KOPT-K1 (cell line): ENCODE data around the gene SLC7A14.

ENCODE experiments used
- H3K27ac ChIP-seq: fragments of 200-600 bp; sonication (generic); 2 replicates; pipeline ENCODE4 v1.5.1; 2016; ENCODE audit warnings: antibody characterized with exemption, mild to moderate bottlenecking, low read depth, low read length; ENCODE audit not compliant: poor library complexity, severe bottlenecking
- H3K36me3 ChIP-seq: fragments of 200-600 bp; sonication (generic); 2 replicates; pipeline ENCODE4 v1.5.1; 2017; ENCODE audit warnings: antibody characterized with exemption, mild to moderate bottlenecking, low read length, moderate library complexity; ENCODE audit not compliant: insufficient read depth
- H3K9me3 ChIP-seq: fragments of 200-600 bp; sonication (generic); 2 replicates; pipeline ENCODE4 v1.5.1; 2017; ENCODE audit warnings: antibody characterized with exemption, low read length, mild to moderate bottlenecking; ENCODE audit not compliant: insufficient read depth, poor library complexity, severe bottlenecking

Gene SLC7A14

DNA sequence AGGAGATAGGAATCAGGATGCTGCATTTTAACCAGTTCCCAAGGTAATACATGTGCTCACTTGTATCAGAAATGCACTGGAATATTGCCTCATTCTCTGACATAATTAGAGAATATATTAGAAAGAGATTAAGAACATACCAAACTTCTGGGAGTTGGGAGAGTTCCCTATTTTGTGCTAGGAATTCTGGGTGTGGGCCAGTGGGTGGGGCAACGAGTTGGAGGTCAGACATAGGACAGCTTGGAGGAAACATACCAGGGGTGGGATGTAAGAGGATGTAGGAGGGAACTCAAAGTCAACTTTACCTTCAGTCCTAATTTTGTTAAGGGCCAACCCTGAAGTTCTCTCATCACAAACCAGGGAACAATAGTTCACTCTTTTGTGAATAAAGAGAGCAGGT lies 83.6 kb downstream of the SLC7A14 start:
- Histone ChIP-seq H3K27ac (no peak overlapping the region), H3K36me3 (no peaks in the 10 kb centered on the region), H3K9me3 (no peaks in the 10 kb centered on the region)

DNA sequence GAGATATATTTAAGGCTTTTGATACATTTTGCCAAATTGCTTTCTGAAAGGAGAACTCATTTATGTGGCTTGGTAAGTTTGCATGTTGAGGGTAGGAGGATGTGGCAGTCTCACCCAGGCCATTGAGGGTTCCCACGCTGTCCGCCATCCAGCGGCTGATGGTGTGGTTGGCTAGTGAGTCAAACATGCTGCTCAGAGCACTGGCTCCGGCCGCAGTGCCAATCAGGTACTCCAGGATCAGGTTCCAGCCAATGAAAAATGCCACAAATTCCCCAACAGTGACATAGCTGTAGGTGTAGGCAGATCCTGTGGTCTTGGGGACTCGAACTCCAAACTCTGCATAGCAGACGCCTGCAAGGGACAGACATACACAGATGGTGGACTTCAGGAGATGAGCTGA lies 84.9 kb downstream of the SLC7A14 start:
- Histone ChIP-seq H3K36me3 (no peaks in the 10 kb centered on the region), H3K27ac (no peak overlapping the region), H3K9me3 (no peaks in the 10 kb centered on the region)

DNA sequence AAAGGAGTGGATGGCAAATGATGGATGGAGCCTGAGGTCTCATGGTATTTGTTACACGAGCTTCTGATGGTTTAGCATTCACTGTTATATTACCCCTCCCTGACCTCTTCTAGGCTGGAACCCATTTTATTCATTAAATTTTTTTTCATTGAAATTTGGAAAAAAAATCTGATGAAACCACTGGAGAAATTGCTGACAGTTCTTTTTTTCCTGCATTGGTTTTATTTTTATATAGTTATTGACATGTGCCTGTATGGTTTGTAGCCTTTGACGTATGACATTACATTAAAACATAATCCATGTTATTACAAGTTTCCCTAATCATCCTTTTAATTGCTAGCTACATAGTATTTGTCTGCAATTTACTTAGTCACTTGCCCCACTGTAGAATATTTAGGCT lies 85.4 kb downstream of the SLC7A14 start:
- Histone ChIP-seq H3K27ac (no peak overlapping the region), H3K9me3 (no peaks in the 10 kb centered on the region), H3K36me3 (no peaks in the 10 kb centered on the region)

DNA sequence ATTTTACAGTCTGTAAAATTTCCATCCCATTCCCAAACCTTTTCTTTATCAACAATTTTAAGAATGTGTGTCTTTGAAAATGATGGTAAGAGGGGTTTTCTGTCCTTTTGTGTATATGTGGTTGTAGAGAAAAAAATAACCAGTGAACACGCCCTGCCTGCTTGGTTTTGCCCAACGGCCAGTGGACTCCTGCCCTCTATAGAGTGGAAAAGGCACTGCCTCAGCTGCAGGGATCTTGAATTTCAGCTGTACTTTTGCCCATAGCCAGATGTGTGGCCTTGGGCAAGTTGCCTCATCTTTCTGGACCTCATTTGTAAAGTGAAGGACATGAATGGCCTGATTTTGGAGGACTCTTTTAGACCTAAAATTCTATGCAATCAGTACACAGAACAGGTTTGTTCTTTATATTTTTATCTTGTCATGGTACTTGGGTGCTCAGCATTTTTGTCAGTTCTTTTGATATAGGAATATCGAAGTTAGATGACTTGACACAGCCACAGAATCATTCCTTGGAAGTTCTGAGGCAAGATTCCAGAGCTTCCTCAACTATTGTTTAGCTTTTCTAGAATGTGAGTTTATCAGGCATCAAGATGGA lies 86.2 kb downstream of the SLC7A14 start:
- no peaks in the 10 kb centered on the region for H3K9me3 ChIP-seq
- no peak overlapping the region for H3K27ac ChIP-seq
- H3K36me3 ChIP-seq: no peaks in the 10 kb centered on the region

DNA sequence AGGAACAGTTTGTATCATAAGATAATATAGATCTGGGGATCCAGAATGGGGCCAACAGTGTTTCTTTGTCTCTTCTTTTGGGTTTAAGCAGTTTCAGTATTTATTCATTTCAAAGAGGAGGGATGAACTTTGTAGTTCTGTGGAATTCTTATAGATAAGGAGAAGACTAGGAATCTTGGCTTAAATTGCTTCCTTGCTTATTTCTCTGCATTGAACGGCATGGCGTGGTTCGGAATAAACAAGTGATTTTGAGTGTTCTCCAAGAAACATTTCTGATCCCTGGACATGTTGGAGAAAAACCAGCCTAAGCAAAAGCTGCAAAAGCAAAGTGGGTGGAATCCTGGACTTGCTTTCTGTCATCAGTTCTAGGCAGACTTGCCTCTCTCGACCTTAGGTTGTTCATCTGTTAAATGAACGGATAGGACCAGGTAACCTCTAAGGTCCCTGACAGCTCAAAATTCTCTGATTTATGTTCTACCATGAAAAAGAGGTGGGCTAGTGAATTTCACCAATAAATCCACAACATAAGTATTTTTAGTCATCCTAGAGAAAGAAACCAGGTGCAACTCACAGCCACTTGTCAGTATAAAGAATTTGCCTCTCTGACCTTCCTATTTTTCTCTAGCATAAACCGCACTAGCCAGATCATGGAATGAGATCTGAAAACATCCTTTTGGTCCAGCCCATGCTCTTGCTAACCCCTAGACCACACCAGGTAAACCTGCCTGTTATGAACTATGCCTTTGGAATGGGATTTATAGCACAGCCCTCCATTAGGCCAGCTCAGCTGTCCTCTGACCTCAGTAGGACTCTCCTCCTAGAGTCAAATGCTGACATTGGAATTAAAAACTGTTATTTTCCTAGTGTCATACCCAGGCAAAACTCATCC lies 88.4 kb downstream of the SLC7A14 start:
- Histone ChIP-seq H3K9me3 (no peaks in the 10 kb centered on the region), H3K36me3 (no peaks in the 10 kb centered on the region), H3K27ac (no peak overlapping the region)

DNA sequence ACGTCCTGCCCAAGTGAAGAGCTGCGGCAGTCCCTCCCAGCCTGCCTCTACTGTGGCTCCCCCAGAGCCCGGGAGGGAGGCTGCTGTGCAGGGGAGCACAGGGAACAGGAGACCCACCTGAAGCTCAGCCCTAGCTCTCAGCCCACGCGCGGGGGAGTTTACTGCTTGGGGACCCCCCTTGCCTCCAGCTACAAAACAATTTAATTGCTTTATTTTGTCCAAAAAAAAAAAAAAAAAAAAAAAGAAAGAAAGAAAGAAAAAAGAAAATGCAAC lies 89.1 kb downstream of the SLC7A14 start:
- H3K27ac ChIP-seq: no peak overlapping the region
- no peaks in the 10 kb centered on the region for H3K9me3 ChIP-seq
- H3K36me3 ChIP-seq: no peaks in the 10 kb centered on the region

DNA sequence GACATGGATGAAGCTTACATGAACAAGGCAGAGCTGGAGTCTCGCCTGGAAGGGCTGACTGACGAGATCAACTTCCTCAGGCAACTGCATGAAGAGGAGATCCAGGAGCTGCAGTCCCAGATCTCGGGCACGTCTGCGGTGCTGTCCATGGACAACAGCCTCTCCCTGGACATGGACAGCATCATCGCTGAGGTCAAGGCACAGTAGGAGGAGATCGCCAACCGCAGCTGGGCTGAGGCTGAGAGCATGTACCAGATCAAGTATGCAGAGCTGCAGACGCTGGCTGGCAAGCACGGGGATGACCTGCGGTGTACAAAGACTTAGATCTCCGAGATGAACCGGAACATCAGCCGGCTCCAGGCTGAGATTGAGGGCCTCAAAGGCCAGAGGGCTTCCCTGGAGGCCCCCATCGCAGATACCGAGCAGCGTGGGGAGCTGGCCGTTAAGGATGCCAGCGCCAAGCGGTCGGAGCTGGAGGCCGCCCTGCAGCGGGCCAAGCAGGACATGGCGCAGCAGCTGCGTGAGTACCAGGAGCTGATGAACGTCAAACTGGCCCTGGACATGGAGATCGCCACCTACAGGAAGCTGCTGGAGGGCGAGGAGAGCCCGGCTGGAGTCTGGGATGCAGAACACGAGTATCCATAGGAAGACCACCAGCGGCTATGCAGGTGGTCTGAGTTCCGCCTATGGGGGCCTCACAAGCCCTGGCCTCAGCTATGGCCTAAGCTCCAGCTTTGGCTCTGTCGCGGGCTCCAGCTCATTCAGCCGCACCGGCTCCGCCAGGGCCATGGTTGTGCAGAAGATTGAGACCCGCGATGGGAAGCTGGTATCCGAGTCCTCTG lies 89.6 kb downstream of the SLC7A14 start:
- H3K36me3 ChIP-seq: no peaks in the 10 kb centered on the region

DNA sequence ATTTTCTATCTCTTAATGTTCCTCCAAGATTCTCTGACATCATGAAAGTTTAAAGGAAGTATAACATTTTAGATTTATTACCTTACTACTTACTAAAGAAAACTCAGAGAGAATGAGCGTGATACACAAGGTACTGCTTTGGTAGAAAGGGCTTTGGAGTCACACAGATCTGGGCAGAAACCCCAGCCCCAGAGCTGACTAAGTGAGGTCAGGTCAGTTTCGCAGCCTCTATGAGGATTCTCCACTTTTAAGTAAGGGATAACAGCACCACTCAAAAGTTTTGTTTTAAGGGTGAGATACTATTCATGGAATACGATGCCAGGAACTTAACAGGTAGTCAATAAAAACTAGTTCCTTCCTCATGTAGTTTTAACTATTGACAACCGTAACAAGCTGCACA lies 91.1 kb downstream of the SLC7A14 start:
- no peaks in the 10 kb centered on the region for H3K9me3 ChIP-seq
- no peak overlapping the region for H3K27ac ChIP-seq
- no peaks in the 10 kb centered on the region for H3K36me3 ChIP-seq

More for the DNA sequence above, 89.6 kb downstream of the SLC7A14 start:
- H3K9me3 ChIP-seq: no peaks in the 10 kb centered on the region
- no peak overlapping the region for H3K27ac ChIP-seq

DNA sequence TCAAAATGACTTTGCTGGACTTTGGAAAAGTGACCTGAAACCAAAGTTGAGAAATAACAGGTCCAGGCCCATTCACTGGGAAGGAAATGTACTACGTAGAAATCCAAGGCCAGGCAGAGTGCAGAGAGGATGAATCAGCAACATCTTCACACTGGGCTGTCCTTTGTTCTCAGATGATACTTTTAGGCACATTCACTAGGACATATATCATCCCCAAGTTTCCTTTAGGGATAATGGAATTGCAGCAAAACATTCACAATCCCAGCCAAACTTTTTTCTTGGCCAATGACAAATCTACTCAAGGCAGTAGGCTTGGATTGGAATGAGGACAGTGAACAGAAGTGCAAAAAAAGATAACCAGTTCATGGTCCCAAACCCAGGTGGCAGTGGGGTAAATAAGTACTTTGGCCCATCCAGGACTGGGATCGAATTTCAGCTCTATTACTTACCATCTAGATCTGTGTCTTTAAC lies 92.1 kb downstream of the SLC7A14 start:
- H3K36me3 ChIP-seq: no peaks in the 10 kb centered on the region
- H3K27ac ChIP-seq: no peak overlapping the region
- H3K9me3 ChIP-seq: no peaks in the 10 kb centered on the region

DNA sequence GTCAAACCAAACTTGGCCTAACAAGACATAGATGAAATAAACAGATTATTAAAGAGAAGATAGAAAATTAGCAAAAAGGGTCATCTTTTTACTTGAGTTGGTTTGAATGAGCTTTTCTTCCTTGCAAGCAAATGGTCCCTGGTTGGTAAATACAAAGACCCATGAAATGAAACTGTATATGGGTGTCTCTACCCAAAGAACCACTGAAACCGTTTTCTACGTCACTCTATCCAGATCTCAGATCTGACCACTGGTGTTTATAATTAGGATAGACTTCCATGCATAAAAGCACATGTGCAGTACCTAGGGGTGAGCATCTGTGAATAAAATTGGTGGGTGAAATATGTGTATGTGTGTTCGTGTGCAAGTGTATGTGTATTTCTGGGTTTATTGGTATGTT lies 94.0 kb downstream of the SLC7A14 start:
- Histone ChIP-seq H3K9me3 (no peaks in the 10 kb centered on the region), H3K36me3 (no peaks in the 10 kb centered on the region), H3K27ac (no peak overlapping the region)

DNA sequence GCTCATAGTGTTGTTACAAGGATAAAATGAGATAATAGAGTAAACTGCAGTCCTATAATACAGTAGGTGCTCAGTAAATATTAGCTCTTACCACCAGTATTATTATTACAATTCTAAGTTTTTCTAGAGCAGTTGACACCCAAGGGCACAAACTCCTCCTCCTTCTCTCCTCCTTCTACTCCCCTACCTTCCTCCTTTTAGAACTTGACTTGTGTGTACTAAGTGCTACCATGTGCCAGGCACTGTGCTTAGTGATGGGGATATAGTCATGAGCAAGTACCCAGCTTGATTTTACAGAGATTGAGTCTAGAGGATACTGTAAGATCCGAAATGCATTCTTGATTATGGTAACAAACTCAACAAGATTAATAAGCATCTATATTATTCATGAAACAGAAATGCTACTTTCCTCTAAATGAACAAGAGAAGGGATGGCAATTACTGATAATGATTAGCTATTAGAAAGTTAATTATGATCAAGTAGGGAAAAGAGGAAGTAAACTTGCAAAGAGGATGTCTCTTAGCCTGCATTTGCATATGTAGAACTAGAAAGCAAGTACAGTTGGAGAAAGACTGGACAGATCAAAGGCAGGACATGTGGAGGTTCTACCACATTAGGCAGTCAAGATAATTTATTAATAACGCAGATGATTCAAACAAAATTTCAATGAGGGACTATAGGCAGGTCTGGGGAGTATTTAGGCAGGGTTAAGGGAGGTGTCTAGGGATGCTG lies 94.9 kb downstream of the SLC7A14 start:
- no peaks in the 10 kb centered on the region for H3K36me3 ChIP-seq
- no peaks in the 10 kb centered on the region for H3K9me3 ChIP-seq
- H3K27ac ChIP-seq: no peak overlapping the region

DNA sequence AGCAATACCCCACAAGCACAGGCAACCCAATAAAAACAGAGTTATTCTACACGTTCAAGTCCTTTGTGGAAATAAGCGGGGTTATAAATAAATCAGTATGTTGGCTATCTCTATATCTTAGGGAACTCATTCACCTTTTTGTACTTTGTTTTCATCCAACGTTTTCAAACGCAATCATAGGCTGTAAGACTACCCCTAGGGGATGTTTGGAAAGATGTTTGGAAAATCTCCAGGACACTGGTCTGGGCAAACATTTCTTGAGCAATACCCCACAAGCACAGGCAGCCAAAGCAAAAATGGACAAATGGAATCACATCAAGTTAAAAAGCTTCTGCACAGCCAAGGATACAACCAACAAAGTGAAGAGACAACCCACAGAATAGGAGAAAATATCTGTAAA lies 97.1 kb downstream of the SLC7A14 start:
- Histone ChIP-seq H3K9me3 (no peaks in the 10 kb centered on the region), H3K36me3 (no peaks in the 10 kb centered on the region), H3K27ac (no peak overlapping the region)

DNA sequence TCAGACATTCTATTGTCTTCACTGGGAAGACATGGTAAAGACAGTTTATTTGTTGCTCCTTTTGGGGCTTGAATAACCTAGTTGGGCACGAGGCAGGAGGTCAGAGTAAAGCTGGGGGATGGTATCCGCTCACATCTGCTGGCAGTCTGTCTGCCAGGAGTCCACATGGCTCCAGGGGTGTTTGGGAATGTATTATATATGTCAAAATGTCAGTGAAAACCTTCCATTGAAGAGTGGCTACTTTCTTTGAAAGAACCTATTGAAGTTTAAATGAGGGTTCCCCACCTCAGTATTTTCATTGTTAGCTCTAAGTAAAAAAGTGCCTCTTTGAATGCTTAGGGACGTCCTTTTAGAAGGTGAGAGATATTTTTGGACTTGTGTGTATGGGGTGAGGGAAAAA lies 98.8 kb downstream of the SLC7A14 start:
- H3K36me3 ChIP-seq: no peaks in the 10 kb centered on the region
- H3K27ac ChIP-seq: no peak overlapping the region
- H3K9me3 ChIP-seq: no peaks in the 10 kb centered on the region

DNA sequence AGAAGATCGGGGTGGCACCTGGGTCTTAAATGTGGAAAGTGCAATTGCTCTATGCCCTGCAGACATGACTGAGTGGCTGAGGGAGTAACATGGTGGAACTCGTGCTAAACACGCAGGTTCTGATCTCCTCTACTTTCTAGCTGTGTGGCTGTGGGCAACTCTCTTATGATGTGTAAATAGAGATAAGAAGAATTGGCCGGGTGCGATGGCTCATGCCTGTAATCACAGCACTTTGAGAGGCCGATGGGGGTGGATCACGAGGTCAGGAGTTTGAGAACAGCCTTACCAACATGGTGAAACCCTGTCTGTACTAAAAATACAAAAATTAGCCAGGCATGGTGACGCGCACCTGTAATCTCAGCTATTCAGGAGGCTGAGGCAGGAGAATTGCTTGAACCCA lies 99.5 kb downstream of the SLC7A14 start:
- Histone ChIP-seq H3K27ac (no peak overlapping the region), H3K9me3 (no peaks in the 10 kb centered on the region), H3K36me3 (no peaks in the 10 kb centered on the region)

DNA sequence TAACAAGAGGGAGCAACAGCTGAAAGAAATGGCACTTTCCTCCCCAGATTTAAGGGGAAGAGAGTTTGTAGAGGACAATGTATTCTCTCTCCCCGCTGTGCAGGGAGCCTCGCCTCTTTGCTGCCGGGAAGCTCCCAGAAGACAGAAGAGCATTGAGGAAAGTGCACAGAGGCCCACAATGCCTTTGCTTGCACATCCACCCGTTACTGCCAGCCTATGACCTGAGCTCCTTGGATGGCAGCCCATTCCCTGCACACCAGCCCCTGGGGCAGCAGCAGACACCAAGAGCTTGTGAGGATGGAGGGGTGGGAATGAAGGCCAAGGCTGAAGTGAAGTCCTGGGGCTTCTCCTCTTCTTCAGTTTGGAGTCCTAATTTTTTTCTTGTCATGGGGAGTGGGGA lies 100.2 kb downstream of the SLC7A14 start:
- no peaks in the 10 kb centered on the region for H3K36me3 ChIP-seq
- H3K27ac ChIP-seq: no peak overlapping the region
- no peaks in the 10 kb centered on the region for H3K9me3 ChIP-seq
